Mucosa of descending colon (tissue), 3 donors: ENCODE results near the gene SOD1. TPM values are rescaled to one million over a fixed set of nuclear protein-coding genes. Genes with fewer than 3 reads are reported as not detected.

ENCODE experiments used
- ATAC-seq: fragments of 200-7000 bp; cut with Tn5 transposase; one replicate; pipeline ENCODE4 v1.9.1; 2020; ENCODE audit warnings: mild to moderate bottlenecking, moderate library complexity
- DNase-seq, 3 donors: peaks; one replicate each; pipeline ENCODE4 v3.0.0-alpha.2; 2020
- H3K36me3 ChIP-seq: fragments of 200-600 bp; one replicate; pipeline ENCODE4 v1.8.0; 2021; ENCODE audit warnings: low read depth, mild to moderate bottlenecking
- H3K4me1 ChIP-seq: fragments of 200-600 bp; one replicate; pipeline ENCODE4 v1.8.0; 2021; ENCODE audit warnings: low read depth, mild to moderate bottlenecking
- H3K4me3 ChIP-seq: fragments of 200-600 bp; one replicate; pipeline ENCODE4 v1.8.0; 2021; ENCODE audit warnings: mild to moderate bottlenecking
- H3K9me3 ChIP-seq: fragments of 200-600 bp; one replicate; pipeline ENCODE4 v1.8.0; 2021; ENCODE audit warnings: mild to moderate bottlenecking
- CTCF ChIP-seq: fragments of 200-600 bp; IDR thresholded peaks from one replicate; pipeline ENCODE4 v1.8.0; 2022; ENCODE audit warnings: antibody characterized with exemption, mild to moderate bottlenecking
- intact Hi-C, 2 donors: fragments of 100-400 bp; cut with DNase I in 1 of 2; cut with micrococcal nuclease in 1 of 2; formaldehyde crosslinking; loops; one replicate each; pipeline versions ENCODE4 v1.11.0 to v1.11.1; 2022; cut with DNase I, micrococcal nuclease
- total RNA-seq, 3 donors: library from RNA; stranded (reverse); fragmentation: NEBNext Ultra II Directional in 2 of 3; extraction: Animal tissue kit (Norgen Biotek cat#: 25700) in 2 of 3; gene quantifications; one replicate each; pipeline versions ENCODE4 v1.2.1 to v1.2.4, GENCODE V29; 2021 to 2023
- donor health status: DM: no; HTN: no; CAD: no; lungs with moderate emphysema.
- donor health status: DM: no; HTN: no; CAD: no.
- donor health status: DM: no; HTN: yes; CAD: no.

SOD1 gene
- total RNA-seq, 3 donors from 2014 or later = 268 to 384 (median 269) TPM

- no peaks in the 10 kb centered on the region for H3K36me3 ChIP-seq
- no peak for TF ChIP-seq CTCF
- no peak overlapping the region for H3K4me3 ChIP-seq
- H3K4me1 ChIP-seq = peaks cover 4% of the 10 kb centered on the region
- ATAC-seq = no peak
- no peaks in the 10 kb centered on the region for H3K9me3 ChIP-seq
- intact Hi-C loops = no loop called here
- no peak for DNase-seq
Observed at GRCh38 chr21:31713115-31713514, 53.6 kb downstream of the SOD1 start.

DNA sequence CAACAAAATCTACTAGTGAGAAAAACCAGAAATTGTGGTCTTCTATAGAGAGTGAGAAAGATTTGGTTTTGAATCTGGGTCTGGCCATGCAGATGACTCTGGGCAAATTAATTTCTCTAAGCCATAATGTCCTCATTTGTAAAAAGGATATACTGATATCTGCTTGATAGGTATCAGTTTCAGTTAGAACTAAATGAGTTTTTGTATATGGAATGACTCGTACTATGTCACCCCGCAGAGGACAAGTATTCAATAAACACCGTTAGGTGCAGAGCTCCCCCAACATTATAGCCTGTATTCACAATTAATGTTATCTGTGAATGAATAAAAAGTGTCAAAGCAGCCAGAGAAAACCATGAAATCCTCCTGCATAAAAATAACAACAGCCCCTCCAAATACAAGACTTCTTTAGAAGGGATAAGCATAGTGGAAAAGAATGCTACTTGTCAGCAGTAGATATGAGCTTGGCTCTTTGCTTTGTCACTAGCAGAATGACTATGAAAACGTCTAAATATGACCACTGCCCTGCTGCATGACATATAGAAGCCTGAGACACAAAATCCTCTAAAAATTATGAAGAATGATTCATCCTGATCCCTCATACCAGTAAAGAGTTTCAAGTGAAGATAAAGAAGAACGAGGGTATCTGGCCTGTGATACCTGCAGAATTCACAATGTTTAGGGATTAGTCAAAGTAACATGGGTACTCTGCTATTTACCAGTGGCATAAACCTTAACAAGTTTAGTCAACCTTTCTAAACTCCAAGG is 54.7 kb downstream of the SOD1 start:
- intact Hi-C loops = no loop called here
- no peak for TF ChIP-seq CTCF
- Histone ChIP-seq H3K9me3 (no peaks in the 10 kb centered on the region), H3K36me3 (no peaks in the 10 kb centered on the region), H3K4me1 (peaks cover 4% of the 10 kb centered on the region), H3K4me3 (no peak overlapping the region)
- DNase-seq (no peak), ATAC-seq (no peak)

DNA sequence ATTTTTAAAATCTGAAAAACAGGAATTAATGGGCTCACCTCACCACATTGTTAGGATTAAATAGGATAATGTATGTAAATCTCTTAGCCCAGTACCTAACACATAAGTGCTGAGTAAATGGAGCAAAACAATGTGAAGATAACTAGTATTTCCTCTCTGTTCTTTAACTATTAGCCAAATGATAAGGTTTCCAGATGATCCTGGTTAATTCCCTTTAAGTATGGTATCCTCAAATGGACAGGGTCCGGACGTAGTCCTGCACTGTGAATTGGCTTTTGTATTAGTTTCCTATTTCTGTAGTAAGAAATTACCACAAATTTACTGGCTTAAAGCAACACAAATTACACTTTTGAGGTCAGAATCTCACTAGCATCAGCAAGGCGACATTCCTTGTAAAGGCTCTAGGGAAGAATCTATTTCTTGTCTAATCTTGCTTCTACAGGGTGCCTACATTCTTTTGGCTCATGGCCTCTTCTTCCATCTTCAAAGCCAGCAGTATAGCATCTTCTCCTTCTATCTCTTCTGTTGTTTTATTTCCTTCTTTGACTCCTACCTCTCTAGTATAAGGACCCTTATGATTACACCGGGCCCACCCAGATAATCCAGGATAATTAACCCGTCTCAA is 55.4 kb downstream of the SOD1 start:
- no peaks in the 10 kb centered on the region for H3K9me3 ChIP-seq
- ATAC-seq (no peak), DNase-seq (no peak)
- intact Hi-C loops = no loop called here
- no peak overlapping the region for H3K4me3 ChIP-seq
- H3K36me3 ChIP-seq = no peaks in the 10 kb centered on the region
- peaks cover 4% of the 10 kb centered on the region for H3K4me1 ChIP-seq
- no peak for TF ChIP-seq CTCF

- ATAC-seq (no peak), DNase-seq (no peak)
- no peak overlapping the region for H3K4me3 ChIP-seq
- no peak for TF ChIP-seq CTCF
- H3K9me3 ChIP-seq = no peaks in the 10 kb centered on the region
- intact Hi-C loops = no loop called here
- H3K4me1 ChIP-seq = no peaks in the 10 kb centered on the region
- H3K36me3 ChIP-seq = no peaks in the 10 kb centered on the region
Observed at GRCh38 chr21:31716106-31716505, 56.6 kb downstream of the SOD1 start.

Other genes starting within 250 kb of the SOD1 start
- 10 to 100 TPM; 35.7 to 39.7 (median 38.4) TPM for gene SCAF4, start 72.4 kb downstream of the SOD1 start, total RNA-seq
- 10 to 100 TPM in 2 of 3 donors, 1 to 10 TPM in 1; 3.8 to 12.3 (median 11.0) TPM for gene HUNK, start 213.3 kb downstream of the SOD1 start, total RNA-seq